Femur (tissue), 1 donor: ENCODE measurements around the gene MZT2A.
"Not testable (repeated sequence)": the region's sequence is repeated elsewhere in the genome, so short reads cannot be mapped to it uniquely, and the experiment has no call there.

Experiments used
- DNase-seq: peaks from one replicate; pipeline ENCODE4 v3.0.0-alpha.2; 2017

The MZT2A gene

GRCh38 chr2:131445896-131446295 lies 46.3 kb downstream of the MZT2A start:
- no peak for DNase-seq

GRCh38 chr2:131445515-131445797 lies 46.7 kb downstream of the MZT2A start:
- DNase-seq = not testable (repeated sequence)

GRCh38 chr2:131444736-131445514 lies 47.3 kb downstream of the MZT2A start:
- not testable (repeated sequence) for DNase-seq

- DNase-seq = not testable (repeated sequence)
These were observed 51.3 kb downstream of the MZT2A start for GRCh38 chr2:131440742-131441468.
